SH-SY5Y (cell line): ENCODE results near the gene MEX3D.

ENCODE experiments used
- GATA2 ChIP-seq: IDR thresholded peaks from 2 replicates; pipeline ENCODE4 v1.6.1; 2011; ENCODE audit warnings: mild to moderate bottlenecking, low read depth, low read length
- GATA3 ChIP-seq: IDR thresholded peaks from 2 replicates; pipeline ENCODE4 v1.6.1; 2011; ENCODE audit warnings: low read depth, mild to moderate bottlenecking, low read length, moderate library complexity

Gene MEX3D

GRCh38 chr19:1510442-1510806, 57.7 kb downstream of the MEX3D start:
- no peak for TF ChIP-seq GATA3
- no peak for TF ChIP-seq GATA2

- no peak for TF ChIP-seq GATA2
Measured at GRCh38 chr19:1509602-1510441, 58.3 kb downstream of the MEX3D start.

GRCh38 chr19:1508507-1508856, 59.6 kb downstream of the MEX3D start:
- TF ChIP-seq GATA2 (no peak), GATA3 (no peak)

GRCh38 chr19:1507763-1508506, 60.2 kb downstream of the MEX3D start:
- TF ChIP-seq GATA2 (no peak), GATA3 (no peak)

- TF ChIP-seq GATA3 (no peak), GATA2 (no peak)
Measured at GRCh38 chr19:1507192-1507660, 60.9 kb downstream of the MEX3D start.

GRCh38 chr19:1505991-1506881, 61.9 kb downstream of the MEX3D start:
- TF ChIP-seq GATA2 = no peak
- no peak for TF ChIP-seq GATA3

GRCh38 chr19:1505012-1505411, 63.1 kb downstream of the MEX3D start:
- TF ChIP-seq GATA2 (no peak), GATA3 (no peak)
